ENCODE results near the gene SLC6A19.

The SLC6A19 gene

GRCh38 chr5:1222147-1222546 lies 20.8 kb downstream of the SLC6A19 start:
- no peak overlapping the region for H3K4me3 ChIP-seq (replicated peaks; ENCODE audit: low read depth, low read length)
- no peak for TF ChIP-seq CTCF (IDR thresholded peaks at IDR 0.05; ENCODE audit: low read depth, low read length, missing control alignments)
- no peak for DNase-seq (ENCODE audit: extremely low read depth, low read depth)

GRCh38 chr5:1222621-1223277 lies 21.4 kb downstream of the SLC6A19 start:
- TF ChIP-seq CTCF (IDR thresholded peaks at IDR 0.05; ENCODE audit: low read depth, low read length, missing control alignments), result no peak
- H3K4me3 ChIP-seq (replicated peaks; ENCODE audit: low read depth, low read length), result no peak overlapping the region
- no peak for DNase-seq (ENCODE audit: extremely low read depth, low read depth)

- no peak overlapping the region for H3K4me3 ChIP-seq (replicated peaks; ENCODE audit: low read depth, low read length)
- TF ChIP-seq CTCF (IDR thresholded peaks at IDR 0.05; ENCODE audit: low read depth, low read length, missing control alignments), result no peak
- DNase-seq (ENCODE audit: extremely low read depth, low read depth), result no peak
Measured at GRCh38 chr5:1223278-1223670, 21.9 kb downstream of the SLC6A19 start.

GRCh38 chr5:1224631-1225030 lies 23.2 kb downstream of the SLC6A19 start:
- DNase-seq (ENCODE audit: extremely low read depth, low read depth), result no peak
- H3K4me3 ChIP-seq (replicated peaks; ENCODE audit: low read depth, low read length), result no peak overlapping the region
- no peak for TF ChIP-seq CTCF (IDR thresholded peaks at IDR 0.05; ENCODE audit: low read depth, low read length, missing control alignments)

- TF ChIP-seq CTCF (IDR thresholded peaks at IDR 0.05; ENCODE audit: low read depth, low read length, missing control alignments), result no peak
- no peak within 1 kb of the TSS for H3K4me3 ChIP-seq (replicated peaks; ENCODE audit: low read depth, low read length)
- no peak for DNase-seq (ENCODE audit: extremely low read depth, low read depth)
Measured at GRCh38 chr5:1225081-1225480, 23.7 kb downstream of the SLC6A19 start, which contains the start of gene SLC6A18. SLC6A18 (plus strand) TSS chr5:1225381; CDS start chr5:1225478, 97 bp downstream.

- H3K4me3 ChIP-seq (replicated peaks; ENCODE audit: low read depth, low read length), result no peak overlapping the region
- DNase-seq (ENCODE audit: extremely low read depth, low read depth), result no peak
- TF ChIP-seq CTCF (IDR thresholded peaks at IDR 0.05; ENCODE audit: low read depth, low read length, missing control alignments), result no peak
Measured at GRCh38 chr5:1226231-1226630, 24.8 kb downstream of the SLC6A19 start.

Data from HFF-Myc (cell line).